Glomerular visceral epithelial cell (primary cell): ENCODE data around the gene FIG4.
A peak's percentile ranks its signal among the peaks of the same experiment; 100 is the strongest.
"Not testable (repeated sequence)": the region's sequence is repeated elsewhere in the genome, so short reads cannot be mapped to it uniquely, and the experiment has no call there.

Experiments used
- DNase-seq: peaks from one replicate; pipeline ENCODE4 v3.0.0-alpha.2; 2016; ENCODE audit errors: extremely low spot score

Gene FIG4

DNA sequence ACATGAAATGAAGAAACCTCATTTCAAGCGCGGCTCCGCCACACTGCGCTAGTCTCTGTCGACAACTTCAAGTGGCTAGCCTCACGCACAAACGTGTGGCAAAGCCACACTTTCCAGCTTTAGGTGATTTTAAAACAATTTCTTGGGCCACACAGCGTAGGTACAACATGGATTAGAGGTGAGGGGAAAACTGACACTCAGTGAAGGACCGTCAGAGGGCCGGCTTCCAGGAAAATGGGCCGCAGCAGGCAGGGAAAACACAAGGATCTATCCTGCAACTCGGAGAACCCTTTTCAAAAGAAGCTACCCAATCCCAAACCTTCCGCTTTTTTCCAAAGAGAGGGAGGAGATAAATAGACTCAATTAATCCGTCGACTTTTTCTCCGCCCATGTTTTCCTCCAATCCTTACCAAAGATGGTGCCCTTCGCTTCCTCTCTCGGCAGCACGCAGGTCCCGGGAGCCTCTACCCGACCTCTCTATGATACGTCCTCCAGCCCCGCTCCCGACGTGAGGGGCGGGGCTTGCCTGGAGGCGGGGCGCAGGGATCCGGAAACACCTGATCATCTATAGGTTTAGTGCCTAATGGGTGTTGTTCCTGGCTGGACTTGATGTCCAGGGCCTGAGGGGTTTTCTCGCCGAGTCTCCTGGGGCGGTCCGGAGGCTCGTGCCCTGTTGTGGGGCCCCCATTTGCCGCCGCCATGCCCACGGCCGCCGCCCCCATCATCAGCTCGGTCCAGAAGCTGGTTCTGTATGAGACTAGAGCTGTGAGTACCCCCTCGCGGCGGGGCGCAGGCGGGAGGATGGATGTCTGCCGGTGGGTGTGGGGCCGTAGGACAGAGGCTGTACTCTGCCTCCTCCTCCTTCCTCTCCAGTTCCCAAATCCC lies at the start of gene FIG4, which contains the start of gene AK9:
Gene FIG4 (plus strand): TSS at position 560 of the 885 bp plus-strand sequence. CDS start 140 bp downstream, at position 700.
Gene AK9 (minus strand): TSS at position 466 of the 885 bp plus-strand sequence. CDS start 15,457 bp downstream, outside the sequence.
- peak; percentile 93 for DNase-seq

DNA sequence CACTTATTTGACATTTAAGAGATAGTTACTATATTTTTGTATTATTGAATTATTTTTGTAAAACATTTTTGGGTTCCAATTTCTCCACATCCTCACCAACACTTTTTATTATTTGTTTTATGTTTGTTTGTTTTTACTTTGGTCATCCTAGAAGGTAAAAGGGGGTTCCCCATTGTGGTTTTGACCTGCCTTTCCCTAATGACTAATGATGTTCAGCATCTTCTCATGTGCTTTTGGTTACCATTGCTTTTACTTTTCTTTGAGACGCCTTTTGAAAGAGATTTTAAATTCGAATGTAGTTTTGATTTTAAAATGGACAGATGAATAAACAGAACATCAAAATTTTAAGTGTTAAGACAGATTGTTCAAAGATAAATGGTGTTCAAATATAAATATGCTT lies 47.0 kb upstream of the FIG4 start:
- DNase-seq: no peak

DNA sequence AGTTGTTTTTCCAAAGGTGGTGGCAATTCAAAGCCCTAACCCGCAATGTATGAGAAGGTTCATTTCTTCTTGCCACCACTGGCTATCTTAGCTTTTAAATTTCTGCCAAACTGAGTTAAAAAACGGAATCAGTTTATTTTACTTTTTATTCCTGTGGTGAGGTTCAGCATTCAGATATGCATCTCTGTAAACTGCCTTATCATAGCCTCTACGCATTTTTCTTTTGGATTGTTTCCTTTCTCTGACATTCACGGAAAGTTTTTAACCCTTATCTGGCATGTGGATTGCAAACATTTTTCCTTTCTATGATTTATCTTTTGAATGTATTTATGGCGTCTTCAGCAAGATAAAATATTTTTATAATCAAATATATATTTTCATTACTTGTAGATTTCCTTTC lies 37.8 kb upstream of the FIG4 start:
- no peak for DNase-seq

GRCh38 chr6:109655761-109656262 lies 35.3 kb upstream of the FIG4 start:
- no peak for DNase-seq

- DNase-seq: no peak
These were observed 30.4 kb upstream of the FIG4 start for GRCh38 chr6:109660526-109661320.

DNA sequence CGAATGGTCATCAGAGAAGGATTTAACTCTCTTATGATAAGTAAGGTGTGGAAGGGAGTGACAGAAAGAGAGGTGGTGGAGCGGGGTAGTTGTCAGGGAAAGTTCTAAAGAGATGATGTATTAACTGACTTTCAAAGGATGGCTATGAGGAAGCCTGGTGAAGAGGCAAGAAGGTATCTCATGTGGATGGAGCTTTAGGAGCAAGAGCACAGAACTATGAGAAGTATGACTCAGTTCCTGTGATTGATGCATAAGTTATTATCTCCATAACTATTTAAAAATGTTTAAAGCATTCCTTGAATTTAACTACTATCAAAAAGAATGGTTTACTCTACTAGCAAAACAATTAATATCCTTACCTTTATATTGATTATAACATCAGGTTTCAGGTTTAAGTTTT lies 28.9 kb upstream of the FIG4 start:
- peak; percentile 6 for DNase-seq

GRCh38 chr6:109669811-109670210 lies 21.3 kb upstream of the FIG4 start:
- no peak for DNase-seq

- no peak for DNase-seq
These were observed 19.4 kb upstream of the FIG4 start for GRCh38 chr6:109671733-109672132.

DNA sequence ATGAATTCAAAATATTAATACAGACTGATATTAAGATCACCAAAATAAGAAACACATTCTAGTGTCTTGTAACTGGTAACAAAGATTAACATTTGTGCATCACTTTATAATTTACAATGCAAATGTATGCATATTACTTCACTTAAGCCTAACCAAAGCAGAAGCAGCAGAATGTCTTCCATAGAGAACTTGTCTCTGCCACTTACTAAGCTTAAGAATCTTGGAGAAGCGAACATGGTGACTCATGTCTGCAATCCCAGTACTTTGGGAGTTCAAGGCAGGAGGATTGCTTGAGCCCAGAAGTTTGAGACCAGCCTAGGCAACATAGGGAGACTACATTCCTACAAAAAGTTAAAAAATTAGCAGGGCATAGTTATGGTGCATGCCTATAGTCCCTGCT lies 18.9 kb upstream of the FIG4 start:
- DNase-seq: no peak

DNA sequence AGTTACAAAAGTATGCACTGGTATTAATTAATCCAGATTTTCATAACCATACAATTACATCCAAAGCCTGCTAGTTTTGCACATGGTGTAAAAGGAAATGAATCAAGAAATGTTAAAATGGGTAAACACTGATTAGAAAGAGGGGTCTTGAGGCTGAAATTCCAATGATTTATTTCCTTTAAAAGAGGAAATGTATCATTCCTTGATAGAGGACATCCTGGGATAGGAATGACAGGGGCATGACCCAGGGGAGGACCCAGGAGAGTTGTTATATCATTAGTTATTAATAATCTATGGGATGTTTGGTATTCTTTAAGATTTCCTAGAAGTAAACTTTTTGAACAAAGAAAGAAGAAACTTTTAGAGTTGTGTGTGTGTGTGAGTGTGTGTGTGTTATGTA lies 18.3 kb upstream of the FIG4 start:
- DNase-seq: no peak

GRCh38 chr6:109676724-109677123 lies 14.4 kb upstream of the FIG4 start:
- DNase-seq: no peak

GRCh38 chr6:109678240-109678639 lies 12.9 kb upstream of the FIG4 start:
- DNase-seq: no peak

DNA sequence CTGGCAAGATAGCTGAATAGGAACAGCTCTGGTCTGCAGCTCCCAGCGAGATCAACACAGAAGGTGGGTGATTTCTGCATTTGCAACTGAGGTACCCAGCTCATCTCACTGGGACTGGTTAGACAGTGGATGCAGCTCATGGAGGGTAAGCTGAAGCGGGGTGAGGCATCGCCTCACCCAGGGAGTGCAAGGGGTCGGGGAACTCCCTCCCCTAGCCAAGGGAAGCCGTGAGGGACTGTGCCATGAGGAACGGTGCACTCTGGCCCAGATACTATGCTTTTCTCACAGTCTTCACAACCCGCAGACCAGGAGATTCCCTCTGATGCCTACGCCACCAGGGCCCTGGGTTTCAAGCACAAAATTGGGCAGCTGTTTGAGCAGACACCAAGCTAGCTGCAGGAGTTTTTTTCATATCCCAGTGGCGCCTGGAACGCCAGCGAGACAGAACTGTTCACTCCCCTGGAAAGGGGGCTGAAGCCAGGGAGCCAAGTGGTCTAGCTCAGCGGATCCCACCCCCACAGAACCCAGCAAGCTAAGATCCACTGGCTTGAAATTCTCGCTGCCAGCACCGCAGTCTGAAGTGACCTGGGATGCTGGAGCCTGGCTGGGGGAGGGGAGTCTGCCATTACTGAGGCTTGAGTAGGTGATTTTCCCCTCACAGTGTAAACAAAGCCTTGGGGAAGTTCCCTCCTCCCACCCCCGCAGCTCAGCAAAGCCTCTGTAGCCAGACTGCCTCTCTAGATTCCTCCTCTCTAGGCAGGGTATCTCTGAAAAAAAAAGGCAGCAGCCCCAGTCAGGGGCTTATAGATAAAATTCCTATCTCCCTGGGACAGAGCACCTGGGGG lies 12.2 kb upstream of the FIG4 start:
- not testable (repeated sequence) for DNase-seq

DNA sequence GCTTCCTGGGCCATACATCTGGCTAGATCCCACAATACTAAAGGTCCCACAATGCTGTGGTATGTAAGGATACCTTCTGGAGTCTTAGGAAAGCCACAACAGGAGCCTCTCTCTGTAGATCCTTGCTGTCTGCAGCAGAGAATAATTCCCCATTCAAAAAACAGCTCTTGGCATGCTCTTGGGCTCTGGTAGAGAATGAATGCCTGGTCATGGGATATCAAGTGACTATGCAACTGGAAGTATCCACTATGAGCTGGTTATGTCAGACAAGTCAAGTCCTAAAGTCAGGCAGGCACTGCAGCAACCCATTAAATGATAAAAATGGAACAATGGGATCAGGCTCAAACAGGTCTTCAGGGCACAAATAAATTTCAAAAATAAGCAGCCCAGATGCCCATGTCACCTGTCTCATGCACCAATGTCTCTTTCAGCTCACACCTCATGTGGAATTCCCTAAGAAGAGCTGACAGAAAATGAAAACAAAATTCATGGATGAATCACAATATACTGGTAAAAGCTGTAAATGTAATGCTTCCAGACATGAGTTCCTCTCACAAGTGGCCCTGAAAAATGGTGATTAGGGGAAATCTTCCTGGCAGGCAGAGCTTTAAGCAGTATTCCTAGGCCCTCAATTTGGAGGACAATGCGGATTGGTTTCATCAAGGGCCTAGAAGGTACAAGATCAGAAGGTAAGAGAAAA lies 4.4 kb upstream of the FIG4 start:
- DNase-seq: no peak

DNA sequence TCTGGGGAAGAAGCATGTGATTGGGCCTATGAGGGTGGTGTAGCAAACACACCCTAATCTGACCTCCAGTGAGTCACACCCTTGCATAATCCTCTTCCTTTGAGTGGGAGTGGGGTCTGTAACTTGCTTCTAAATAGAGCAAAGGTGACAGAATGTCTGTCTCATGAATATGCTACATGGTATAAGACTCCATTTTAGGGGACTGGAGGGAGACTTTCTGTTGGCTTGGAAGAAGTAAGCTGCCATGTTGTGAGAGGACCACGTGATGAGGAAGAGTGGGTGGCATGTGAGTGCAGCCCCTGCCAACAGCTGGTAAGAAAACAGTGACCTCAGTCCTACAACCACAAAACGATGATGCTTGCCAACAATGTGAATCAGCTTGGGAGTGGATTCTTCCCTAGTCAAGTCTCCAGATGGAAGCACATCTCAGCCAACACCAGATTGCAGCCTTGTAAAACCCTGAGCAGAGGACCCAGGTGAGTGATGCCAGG lies 3.8 kb upstream of the FIG4 start:
- peak; percentile 84 for DNase-seq

GRCh38 chr6:109690373-109690736 lies 741 bp upstream of the FIG4 start:
- DNase-seq: peak; percentile 38

GRCh38 chr6:109693111-109693510 lies 2.0 kb downstream of the FIG4 start:
- no peak for DNase-seq

DNA sequence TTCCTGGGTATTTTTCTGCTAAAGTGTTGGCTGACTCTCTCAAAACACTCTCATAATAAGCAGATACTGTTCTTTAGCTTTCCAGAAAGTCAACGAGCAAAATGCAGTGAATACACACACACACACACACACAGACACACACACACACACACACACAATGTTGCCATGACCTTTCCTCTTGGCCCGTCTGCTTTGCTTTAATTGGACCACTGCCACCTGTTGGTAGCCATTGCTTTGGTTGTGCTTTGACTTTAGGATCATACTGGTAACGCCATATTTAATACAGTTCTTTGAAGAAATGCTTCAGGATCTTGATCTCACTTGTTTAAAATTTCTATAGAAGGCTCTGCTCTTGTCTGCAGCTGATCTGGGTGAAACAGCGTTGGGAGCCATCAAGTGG lies 4.4 kb downstream of the FIG4 start:
- DNase-seq: no peak

- DNase-seq: no peak
These were observed 5.3 kb downstream of the FIG4 start for GRCh38 chr6:109696355-109696754.

- DNase-seq: no peak
These were observed 10.1 kb downstream of the FIG4 start for GRCh38 chr6:109701221-109701620.

GRCh38 chr6:109701774-109702173 lies 10.7 kb downstream of the FIG4 start:
- no peak for DNase-seq
